Measurements from ENCODE around the gene GATC. TPM values are rescaled to one million over a fixed set of nuclear protein-coding genes. Genes with fewer than 3 reads are reported as not detected.

Gene GATC
- total and polyA plus RNA-seq, 2 donors (not counting 3 experiments of a cell fraction or from before 2014, with no cell fraction given), result 13.0 to 28.8 TPM

GRCh38 chr12:120483621-120484020 is 37.4 kb downstream of the GATC start:
- no peaks in the 10 kb centered on the region for H3K9me3 ChIP-seq (replicated peaks; ENCODE audit: control insufficient read depth, insufficient read depth, low read length)
- H3K27ac ChIP-seq (ENCODE audit: insufficient read depth, low read depth, low read length), result no peak overlapping the region
- ChIA-PET CTCF (interaction anchor here (0.7 to 1.7 kb wide), 3 partner anchors 9 to 41 kb away, joined by 3 to 8 read pairs (median 7); partner anchors contain the start of gene DYNLL1), POLR2A (interaction anchor here (0.9 kb wide), 1 partner anchor 13 kb away, joined by 3 read pairs; no protein-coding TSS in a partner anchor)
- H3K9ac ChIP-seq (replicated peaks; ENCODE audit: extremely low read depth, insufficient read depth, low read length), result no peak overlapping the region
- H2AFZ ChIP-seq (ENCODE audit: low read depth, low read length), result no peak overlapping the region
- intact Hi-C loops (cut with micrococcal nuclease) (no loop called here), dilution Hi-C loops (cut with MboI; ENCODE audit: extremely low pct_ligation_motif_present, low sequenced_read_pairs) (no loop called here)
- no peaks in the 10 kb centered on the region for H4K20me1 ChIP-seq (replicated peaks; ENCODE audit: control insufficient read depth, extremely low read depth, insufficient read depth, low read length)
- H3K79me2 ChIP-seq (ENCODE audit: control insufficient read depth, insufficient read depth, low read length), result no peaks in the 10 kb centered on the region
- H3K4me3 ChIP-seq (replicated peaks in 1 of 3; ENCODE audit: insufficient read depth in 1 of 3, low read depth in 1 of 3, low read length in 3 of 3), result no peak overlapping the region
- DNase-seq (ENCODE audit: low read depth, low spot score) (no peak), FAIRE-seq (no peak)
- peaks cover 7% of the 10 kb centered on the region for H3K4me1 ChIP-seq (ENCODE audit: control insufficient read depth, extremely low read depth, insufficient read depth, low read length)
- TF ChIP-seq EZH2 (IDR thresholded peaks at IDR 0.05; ENCODE audit: borderline replicate concordance, low read depth, low read length, severe bottlenecking) (no peak), MYC (IDR thresholded peaks at IDR 0.05; ENCODE audit: low read depth, low read length) (no peak), FOS (IDR thresholded peaks at IDR 0.05; ENCODE audit: borderline replicate concordance, insufficient read depth, low read length) (no peak), POLR2A (IDR thresholded peaks at IDR 0.05; ENCODE audit: low read depth, low read length) (no peak), CTCF (IDR thresholded peaks at IDR 0.05; ENCODE audit: extremely low read depth in 1 of 2, insufficient read depth in 1 of 2, low read depth in 1 of 2, low read length in 2 of 2) (no peak), GATA2 (IDR thresholded peaks at IDR 0.05; ENCODE audit: insufficient read depth, insufficient read length, low read depth, low read length) (no peak), JUN (IDR thresholded peaks at IDR 0.05; ENCODE audit: borderline replicate concordance, insufficient read depth, insufficient read length, low read depth) (no peak), POLR2AphosphoS5 (IDR thresholded peaks at IDR 0.05; ENCODE audit: insufficient read depth, low read depth, low read length) (no peak), MAX (IDR thresholded peaks at IDR 0.05; ENCODE audit: insufficient read depth, insufficient read length) (no peak)
- BruUV-seq (replicated peaks), result no TSS peak
- no peak overlapping the region for H3K4me2 ChIP-seq (ENCODE audit: insufficient read depth, low read length)
- H3K36me3 ChIP-seq (ENCODE audit: control insufficient read depth in 2 of 2, extremely low read depth in 1 of 2, insufficient read depth in 2 of 2, low read length in 2 of 2), result no peaks in the 10 kb centered on the region
- no peaks in the 10 kb centered on the region for H3K9me1 ChIP-seq (replicated peaks; ENCODE audit: control insufficient read depth, extremely low read depth, insufficient read depth, low read length)
- H3K27me3 ChIP-seq (ENCODE audit: control insufficient read depth in 2 of 2, insufficient read depth in 2 of 2, low read length in 2 of 2), result no peaks in the 10 kb centered on the region

Data from endothelial cell of umbilical vein (primary cell).